ENCODE data around the gene CAPN12. TPM values are rescaled to one million over a fixed set of nuclear protein-coding genes. Genes with fewer than 3 reads are reported as not detected.

CAPN12 gene
- total RNA-seq, 1 experiment from 2014 or later = 8.8 TPM

DNA sequence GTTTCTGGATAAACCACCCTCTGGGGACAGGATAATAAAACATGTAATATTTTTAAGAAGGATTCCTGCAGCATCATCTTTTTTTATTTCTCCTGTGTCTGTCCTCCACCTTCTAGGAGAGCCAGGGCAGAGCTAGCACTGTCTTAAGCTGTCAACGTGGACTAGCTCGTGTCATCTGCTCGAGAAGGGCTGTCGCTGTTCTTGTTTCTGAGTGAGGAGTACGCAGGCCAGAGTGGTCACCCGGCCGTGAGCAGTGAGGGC, 13.9 kb downstream of the CAPN12 start:
- Histone ChIP-seq H3K9me2 (ENCODE audit: insufficient read depth) (no peaks in the 10 kb centered on the region), H3K36me3 (ENCODE audit: control insufficient read depth in 1 of 2, insufficient read depth in 2 of 2, low read length in 2 of 2) (peaks cover 11 to 44% of the 10 kb centered on the region in 2 experiments; a peak in 3 of 4 replicates), H3K4me1 (ENCODE audit: control insufficient read depth in 1 of 2, insufficient read depth in 2 of 2, low read length in 2 of 2) (peaks cover 13 to 46% of the 10 kb centered on the region in 2 experiments; a peak in 3 of 4 replicates), H3K27ac (ENCODE audit: low read depth, low read length) (no peak overlapping the region), H4K20me1 (ENCODE audit: insufficient read depth) (0 out of 2 replicates have a peak, but pooled peaks cover 3% of the 10 kb centered on the region), H3K27me3 (ENCODE audit: insufficient read depth, low read length) (no peaks in the 10 kb centered on the region), H3K79me2 (ENCODE audit: insufficient read depth, low read length) (no peaks in the 10 kb centered on the region; the same call in 1 of the 2 replicates), H3K4me2 (ENCODE audit: low read length) (no peak overlapping the region), H3K9ac (ENCODE audit: low read length) (no peak overlapping the region), H3K4me3 (replicated peaks in 1 of 2; ENCODE audit: low read depth in 1 of 2, low read length in 2 of 2) (no peak overlapping the region), H3K9me3 (ENCODE audit: control insufficient read depth in 1 of 2, insufficient read depth in 1 of 2, low read depth in 1 of 2, low read length in 2 of 2) (no peaks in the 10 kb centered on the region), H2AFZ (ENCODE audit: low read depth, low read length, poor library complexity, severe bottlenecking) (no peak overlapping the region)
- no TSS peak for BruUV-seq (replicated peaks)
- ChIA-PET POLR2A (no interaction called here), CTCF (no interaction called here), RAD21 (ENCODE audit: low non-redundant PET in 1 of 2, low total read pairs in 2 of 2, uncharacterized antibody in 2 of 2, unreplicated experiment in 2 of 2) (no interaction called here)
- no peak for TF ChIP-seq TCF7L2 (IDR thresholded peaks at IDR 0.05; ENCODE audit: borderline replicate concordance, extremely low read depth, insufficient read depth, insufficient read length)
- no peak for TF ChIP-seq SP1 (IDR thresholded peaks at IDR 0.05; ENCODE audit: low read depth)
- TF ChIP-seq, protein P1, sequence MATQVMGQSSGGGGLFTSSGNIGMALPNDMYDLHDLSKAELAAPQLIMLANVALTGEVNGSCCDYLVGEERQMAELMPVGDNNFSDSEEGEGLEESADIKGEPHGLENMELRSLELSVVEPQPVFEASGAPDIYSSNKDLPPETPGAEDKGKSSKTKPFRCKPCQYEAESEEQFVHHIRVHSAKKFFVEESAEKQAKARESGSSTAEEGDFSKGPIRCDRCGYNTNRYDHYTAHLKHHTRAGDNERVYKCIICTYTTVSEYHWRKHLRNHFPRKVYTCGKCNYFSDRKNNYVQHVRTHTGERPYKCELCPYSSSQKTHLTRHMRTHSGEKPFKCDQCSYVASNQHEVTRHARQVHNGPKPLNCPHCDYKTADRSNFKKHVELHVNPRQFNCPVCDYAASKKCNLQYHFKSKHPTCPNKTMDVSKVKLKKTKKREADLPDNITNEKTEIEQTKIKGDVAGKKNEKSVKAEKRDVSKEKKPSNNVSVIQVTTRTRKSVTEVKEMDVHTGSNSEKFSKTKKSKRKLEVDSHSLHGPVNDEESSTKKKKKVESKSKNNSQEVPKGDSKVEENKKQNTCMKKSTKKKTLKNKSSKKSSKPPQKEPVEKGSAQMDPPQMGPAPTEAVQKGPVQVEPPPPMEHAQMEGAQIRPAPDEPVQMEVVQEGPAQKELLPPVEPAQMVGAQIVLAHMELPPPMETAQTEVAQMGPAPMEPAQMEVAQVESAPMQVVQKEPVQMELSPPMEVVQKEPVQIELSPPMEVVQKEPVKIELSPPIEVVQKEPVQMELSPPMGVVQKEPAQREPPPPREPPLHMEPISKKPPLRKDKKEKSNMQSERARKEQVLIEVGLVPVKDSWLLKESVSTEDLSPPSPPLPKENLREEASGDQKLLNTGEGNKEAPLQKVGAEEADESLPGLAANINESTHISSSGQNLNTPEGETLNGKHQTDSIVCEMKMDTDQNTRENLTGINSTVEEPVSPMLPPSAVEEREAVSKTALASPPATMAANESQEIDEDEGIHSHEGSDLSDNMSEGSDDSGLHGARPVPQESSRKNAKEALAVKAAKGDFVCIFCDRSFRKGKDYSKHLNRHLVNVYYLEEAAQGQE (IDR thresholded peaks at IDR 0.05; ENCODE audit: low read depth) = no peak
- TF ChIP-seq, protein P2, sequence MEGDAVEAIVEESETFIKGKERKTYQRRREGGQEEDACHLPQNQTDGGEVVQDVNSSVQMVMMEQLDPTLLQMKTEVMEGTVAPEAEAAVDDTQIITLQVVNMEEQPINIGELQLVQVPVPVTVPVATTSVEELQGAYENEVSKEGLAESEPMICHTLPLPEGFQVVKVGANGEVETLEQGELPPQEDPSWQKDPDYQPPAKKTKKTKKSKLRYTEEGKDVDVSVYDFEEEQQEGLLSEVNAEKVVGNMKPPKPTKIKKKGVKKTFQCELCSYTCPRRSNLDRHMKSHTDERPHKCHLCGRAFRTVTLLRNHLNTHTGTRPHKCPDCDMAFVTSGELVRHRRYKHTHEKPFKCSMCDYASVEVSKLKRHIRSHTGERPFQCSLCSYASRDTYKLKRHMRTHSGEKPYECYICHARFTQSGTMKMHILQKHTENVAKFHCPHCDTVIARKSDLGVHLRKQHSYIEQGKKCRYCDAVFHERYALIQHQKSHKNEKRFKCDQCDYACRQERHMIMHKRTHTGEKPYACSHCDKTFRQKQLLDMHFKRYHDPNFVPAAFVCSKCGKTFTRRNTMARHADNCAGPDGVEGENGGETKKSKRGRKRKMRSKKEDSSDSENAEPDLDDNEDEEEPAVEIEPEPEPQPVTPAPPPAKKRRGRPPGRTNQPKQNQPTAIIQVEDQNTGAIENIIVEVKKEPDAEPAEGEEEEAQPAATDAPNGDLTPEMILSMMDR (IDR thresholded peaks at IDR 0.05 in 2 of 3, conservative IDR thresholded peaks at IDR 0.05 in 1 of 3; ENCODE audit: borderline replicate concordance in 1 of 3, insufficient read depth in 1 of 3, low read depth in 2 of 3, low read length in 2 of 3) = no peak
- TF ChIP-seq, protein P3, sequence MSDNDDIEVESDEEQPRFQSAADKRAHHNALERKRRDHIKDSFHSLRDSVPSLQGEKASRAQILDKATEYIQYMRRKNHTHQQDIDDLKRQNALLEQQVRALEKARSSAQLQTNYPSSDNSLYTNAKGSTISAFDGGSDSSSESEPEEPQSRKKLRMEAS (IDR thresholded peaks at IDR 0.05) = no peak
- no peak for TF ChIP-seq EZH2 (IDR thresholded peaks at IDR 0.05)
- TF ChIP-seq, protein P4, sequence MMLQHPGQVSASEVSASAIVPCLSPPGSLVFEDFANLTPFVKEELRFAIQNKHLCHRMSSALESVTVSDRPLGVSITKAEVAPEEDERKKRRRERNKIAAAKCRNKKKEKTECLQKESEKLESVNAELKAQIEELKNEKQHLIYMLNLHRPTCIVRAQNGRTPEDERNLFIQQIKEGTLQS (IDR thresholded peaks at IDR 0.05) = no peak
- TF ChIP-seq POLR2A (IDR thresholded peaks at IDR 0.05; ENCODE audit: borderline replicate concordance, extremely low read depth, insufficient read depth, insufficient read length) = no peak
- no peak for TF ChIP-seq EZH2phosphoT487 (IDR thresholded peaks at IDR 0.05; ENCODE audit: borderline replicate concordance)
- no peak for TF ChIP-seq CEBPB (IDR thresholded peaks at IDR 0.05; ENCODE audit: low read depth)
- no peak for TF ChIP-seq ZNF274 (IDR thresholded peaks at IDR 0.05; ENCODE audit: low read depth, low read length)
- no peak for TF ChIP-seq SRF (IDR thresholded peaks at IDR 0.05; ENCODE audit: low read depth)
- no peak for TF ChIP-seq FOSL1 (IDR thresholded peaks at IDR 0.05; ENCODE audit: low read depth)
- no peak for TF ChIP-seq ELF1 (IDR thresholded peaks at IDR 0.05; ENCODE audit: borderline replicate concordance, low read depth)
- no peak for TF ChIP-seq POLR2AphosphoS5 (IDR thresholded peaks at IDR 0.05; ENCODE audit: low read depth, low read length)
- no peak for TF ChIP-seq SIN3A (IDR thresholded peaks at IDR 0.05; ENCODE audit: low read depth)
- TF ChIP-seq ZFX (IDR thresholded peaks at IDR 0.05) = no peak
- intact Hi-C loops (cut with micrococcal nuclease) = loop anchor here (5.0 kb wide), 1 partner anchor 202 kb away; the partner anchor contains the start of genes MRPS12 and SARS2
- ATAC-seq (no peak), DNase-seq (ENCODE audit: low read depth, low spot score) (no peak)
